Endothelial cell of umbilical vein (primary cell): ENCODE data around the gene FOXD4L1. TPM values are rescaled to one million over a fixed set of nuclear protein-coding genes. Genes with fewer than 3 reads are reported as not detected.
"Not testable (repeated sequence)": the region's sequence is repeated elsewhere in the genome, so short reads cannot be mapped to it uniquely, and the experiment has no call there.

Source experiments
- BruUV-seq: library from RNA; stranded (reverse); fragments of 400-500 nt; replicated peaks from 2 replicates; lab custom pipeline; 2021; lab: Mats Ljungman, UMichigan
- CTCF ChIA-PET: fragments of 300-600, 350-600 bp; sonication (Branson Sonifier 250); formaldehyde crosslinking; loops from one replicate; lab custom pipeline; 2021; ENCODE audit warnings: antibody characterized with exemption, inconsistent platforms; lab: Charles Lee
- POLR2A ChIA-PET: fragments of 300-600, 350-600 bp; sonication (Branson Sonifier 250); formaldehyde crosslinking; loops from one replicate; lab custom pipeline; 2021; ENCODE audit warnings: antibody characterized with exemption, inconsistent platforms; lab: Charles Lee
- DNase-seq: peaks from one replicate; pipeline ENCODE4 v3.0.0-alpha.2; 2011; ENCODE audit warnings: low read depth, low spot score
- FAIRE-seq: peaks from 2 replicates; lab custom pipeline; 2011; peaks lifted over from hg19 to GRCh38; lab: Jason Lieb, UNC
- H2AFZ ChIP-seq: 2 replicates; pipeline ENCODE4 v1.6.0; 2012; ENCODE audit warnings: low read depth, low read length, control low read depth, inconsistent platforms
- H3K27ac ChIP-seq: 2 replicates; pipeline ENCODE4 v1.5.1; 2011; ENCODE audit warnings: low read depth, mild to moderate bottlenecking, control low read depth, low read length, moderate library complexity; ENCODE audit not compliant: insufficient read depth
- H3K27me3 ChIP-seq, 2 experiments: 2 replicates each; pipeline versions ENCODE4 v1.6.0 to v1.6.1; 2011; ENCODE audit warnings: low read length in 2 of 2, mixed read lengths in 1 of 2; ENCODE audit not compliant: control insufficient read depth in 2 of 2, insufficient read depth in 2 of 2
- H3K36me3 ChIP-seq, 2 experiments: 2 replicates in 1 of 2; 3 replicates in 1 of 2; pipeline ENCODE4 v1.5.1; 2011; ENCODE audit warnings: low read length in 2 of 2, mild to moderate bottlenecking in 1 of 2, moderate library complexity in 1 of 2; ENCODE audit not compliant: control insufficient read depth in 2 of 2, insufficient read depth in 2 of 2; ENCODE audit errors: extremely low read depth in 1 of 2
- H3K4me1 ChIP-seq: 3 replicates; pipeline ENCODE4 v1.5.1; 2011; ENCODE audit warnings: mild to moderate bottlenecking, low read length; ENCODE audit not compliant: control insufficient read depth, insufficient read depth; ENCODE audit errors: extremely low read depth
- H3K4me2 ChIP-seq: 2 replicates; pipeline ENCODE4 v1.6.1; 2011; ENCODE audit warnings: low read length, control low read depth, mixed read lengths; ENCODE audit not compliant: insufficient read depth
- H3K4me3 ChIP-seq, 3 experiments: fragments of 200-600 bp in 1 of 3; sonication (generic), shearing (Covaris generic) in 1 of 3; replicated peaks in 1 of 3; 2 replicates each; pipeline ENCODE4 v1.5.1; 2011 to 2016; ENCODE audit warnings: control low read depth in 3 of 3, low read length in 3 of 3, mild to moderate bottlenecking in 2 of 3, inconsistent platforms in 1 of 3, low read depth in 1 of 3, moderate library complexity in 1 of 3; ENCODE audit not compliant: insufficient read depth in 1 of 3
- H3K79me2 ChIP-seq: 2 replicates; pipeline ENCODE4 v1.6.0; 2012; ENCODE audit warnings: low read length, inconsistent platforms; ENCODE audit not compliant: control insufficient read depth, insufficient read depth
- H3K9ac ChIP-seq: replicated peaks from 2 replicates; pipeline ENCODE3; 2011; ENCODE audit warnings: low read length, control low read depth; ENCODE audit not compliant: insufficient read depth; ENCODE audit errors: extremely low read depth
- H3K9me1 ChIP-seq: replicated peaks from 3 replicates; pipeline ENCODE4 v1.6.0; 2011; ENCODE audit warnings: mild to moderate bottlenecking, low read length; ENCODE audit not compliant: control insufficient read depth, insufficient read depth; ENCODE audit errors: extremely low read depth
- H3K9me3 ChIP-seq: replicated peaks from 2 replicates; pipeline ENCODE4 v1.5.1; 2012; ENCODE audit warnings: low read length, inconsistent platforms; ENCODE audit not compliant: control insufficient read depth, insufficient read depth
- H4K20me1 ChIP-seq: replicated peaks from 2 replicates; pipeline ENCODE3; 2011; ENCODE audit warnings: mild to moderate bottlenecking, low read length; ENCODE audit not compliant: control insufficient read depth, insufficient read depth; ENCODE audit errors: extremely low read depth
- dilution Hi-C: fragments of 300-500 bp; cut with MboI; formaldehyde crosslinking; loops from one replicate; pipeline ENCODE4 v1.15.0; 2019; ENCODE audit warnings: low sequenced_read_pairs; ENCODE audit not compliant: extremely low pct_ligation_motif_present
- intact Hi-C: fragments of 100-400 bp; cut with micrococcal nuclease; formaldehyde crosslinking; loops from one replicate; pipeline ENCODE4 v1.10.0; 2022
- polyA plus RNA-seq, 4 experiments: library from polyadenylated mRNA; depleted of rRNA in 3 of 4; stranded (reverse) in 3 of 4; unstranded in 1 of 4; fragments of >200 nt; gene quantifications; 2 replicates each; pipeline versions ENCODE4 v1.2.1 to v1.2.3, GENCODE V29; 2011 to 2012; ENCODE audit warnings: missing spikeins in 1 of 4
- total RNA-seq: library from RNA; stranded (reverse); gene quantifications from 2 replicates; pipeline ENCODE4 v1.2.3, GENCODE V29; 2021

The FOXD4L1 gene
- total and polyA plus RNA-seq, 2 donors (not counting 3 experiments of a cell fraction or from before 2014, with no cell fraction given), result 0.04 TPM; not detected in 1

DNA sequence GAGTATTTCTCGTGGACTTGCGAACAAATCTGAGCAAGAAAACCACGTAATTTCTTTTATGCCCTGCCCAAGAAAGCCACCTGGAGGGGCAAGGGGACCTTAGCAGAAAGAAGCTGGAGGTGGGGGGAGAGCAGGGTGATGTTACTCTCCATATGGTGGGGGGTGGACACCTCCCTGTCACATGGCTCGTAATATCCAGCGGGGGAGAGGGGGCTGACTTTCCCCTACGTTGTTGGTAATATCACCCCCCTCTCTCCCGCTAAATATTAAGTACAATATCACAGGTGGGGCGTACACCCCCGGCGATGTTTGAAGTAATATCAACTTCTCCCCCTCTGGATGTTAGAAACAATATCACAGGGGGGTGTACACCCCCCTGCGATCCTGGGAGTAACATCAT, 9.7 kb downstream of the FOXD4L1 start:
- CTCF ChIA-PET, POLR2A ChIA-PET, H3K4me1 ChIP-seq, intact Hi-C loops, H3K9me1 ChIP-seq, H2AFZ ChIP-seq, dilution Hi-C loops, H3K79me2 ChIP-seq, H3K4me3 ChIP-seq, H4K20me1 ChIP-seq, H3K36me3 ChIP-seq, BruUV-seq, H3K27ac ChIP-seq, H3K4me2 ChIP-seq, H3K9me3 ChIP-seq, H3K9ac ChIP-seq, FAIRE-seq, DNase-seq: not testable (repeated sequence)
- peaks cover 9 to 17% of the 10 kb centered on the region in 2 experiments for H3K27me3 ChIP-seq

- dilution Hi-C loops, H3K36me3 ChIP-seq, H3K4me2 ChIP-seq, DNase-seq, H3K79me2 ChIP-seq, H3K27me3 ChIP-seq, H3K9me1 ChIP-seq, H2AFZ ChIP-seq, POLR2A ChIA-PET, H4K20me1 ChIP-seq, H3K4me1 ChIP-seq, FAIRE-seq, H3K4me3 ChIP-seq, H3K9me3 ChIP-seq, H3K9ac ChIP-seq, H3K27ac ChIP-seq, intact Hi-C loops, CTCF ChIA-PET, BruUV-seq: not testable (repeated sequence)
These were observed 12.4 kb downstream of the FOXD4L1 start for GRCh38 chr2:113510913-113511312.

GRCh38 chr2:113511859-113512258, 13.4 kb downstream of the FOXD4L1 start:
- H3K9ac ChIP-seq, H3K36me3 ChIP-seq, H3K27ac ChIP-seq, H3K4me3 ChIP-seq, BruUV-seq, H3K4me2 ChIP-seq, H3K4me1 ChIP-seq, intact Hi-C loops, FAIRE-seq, H4K20me1 ChIP-seq, DNase-seq, H2AFZ ChIP-seq, H3K9me3 ChIP-seq, dilution Hi-C loops, H3K9me1 ChIP-seq, CTCF ChIA-PET, POLR2A ChIA-PET, H3K79me2 ChIP-seq, H3K27me3 ChIP-seq: not testable (repeated sequence)

GRCh38 chr2:113515457-113515856, 17.0 kb downstream of the FOXD4L1 start:
- H3K9me3 ChIP-seq, FAIRE-seq, H3K4me3 ChIP-seq, H2AFZ ChIP-seq, H3K4me1 ChIP-seq, H3K4me2 ChIP-seq, H3K27me3 ChIP-seq, H4K20me1 ChIP-seq, intact Hi-C loops, CTCF ChIA-PET, H3K36me3 ChIP-seq, POLR2A ChIA-PET, H3K27ac ChIP-seq, H3K9ac ChIP-seq, BruUV-seq, dilution Hi-C loops, DNase-seq, H3K9me1 ChIP-seq, H3K79me2 ChIP-seq: not testable (repeated sequence)
